ENCODE measurements around the gene TTC12. TPM values are rescaled to one million over a fixed set of nuclear protein-coding genes. Genes with fewer than 3 reads are reported as not detected.

TTC12 gene
- polyA plus RNA-seq, 3 donors, result 36.9 to 53.5 (median 44.1) TPM

DNA sequence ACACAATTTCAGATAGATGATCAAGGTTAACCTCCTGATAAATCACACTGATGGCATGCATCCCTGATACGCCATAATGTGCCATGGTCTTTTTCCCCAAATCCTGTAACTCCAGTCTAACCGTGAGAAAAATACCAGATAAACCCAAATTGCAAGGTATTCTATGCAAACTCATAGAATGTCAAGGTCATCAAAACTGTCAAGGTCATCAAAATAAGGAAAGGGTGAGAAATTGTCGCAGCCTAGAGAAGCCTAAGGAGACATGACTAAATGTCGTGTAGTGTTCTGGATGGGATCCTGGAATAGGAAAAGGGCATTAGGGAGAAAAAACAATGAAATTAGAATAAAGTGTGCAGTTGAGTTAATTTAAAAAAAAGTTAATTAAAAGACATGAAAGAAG, 4.7 kb downstream of the TTC12 start:
- DNase-seq (ENCODE audit: low read depth in 3 of 3, low spot score in 2 of 3), result no peak

DNA sequence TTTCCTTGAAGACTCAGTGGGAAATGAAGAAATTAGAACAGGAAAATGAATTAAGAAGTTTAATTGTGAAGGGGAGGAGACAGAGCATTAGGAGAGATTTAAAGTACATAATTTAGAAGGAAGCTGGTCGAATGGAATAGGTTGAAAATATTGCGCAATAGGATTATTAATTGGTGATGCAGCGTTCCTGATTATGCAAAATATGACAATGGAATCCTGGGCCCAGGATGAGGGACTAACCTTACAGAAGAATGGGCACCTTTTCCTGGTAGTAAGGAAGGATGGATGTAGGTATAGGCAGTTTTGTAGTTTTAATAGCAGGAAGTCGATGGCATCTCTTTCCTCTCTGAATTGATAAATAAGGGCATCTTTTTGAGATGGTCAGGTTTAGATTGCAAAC, 7.8 kb downstream of the TTC12 start:
- DNase-seq (ENCODE audit: low read depth in 3 of 3, low spot score in 2 of 3), result no peak

DNA sequence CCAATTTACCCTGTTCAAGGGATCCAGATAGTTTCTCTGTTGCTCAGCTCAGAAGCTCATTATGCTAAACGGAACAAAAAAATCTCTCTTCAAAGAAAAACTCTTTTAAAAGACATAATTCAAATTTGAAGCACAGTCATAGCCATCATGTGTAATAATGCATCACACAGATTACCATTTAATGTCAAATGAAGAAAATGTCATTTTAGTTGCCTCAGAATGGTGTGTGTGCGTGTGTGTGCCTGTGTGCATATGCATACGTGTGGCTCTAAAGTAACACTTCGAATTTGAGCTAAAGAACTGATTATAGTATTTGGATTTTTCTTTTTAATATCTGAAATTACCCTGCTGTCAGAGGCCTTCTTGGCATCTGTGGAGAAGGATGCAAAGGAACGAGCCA, 9.9 kb downstream of the TTC12 start:
- DNase-seq (ENCODE audit: low read depth in 3 of 3, low spot score in 2 of 3), result no peak

DNA sequence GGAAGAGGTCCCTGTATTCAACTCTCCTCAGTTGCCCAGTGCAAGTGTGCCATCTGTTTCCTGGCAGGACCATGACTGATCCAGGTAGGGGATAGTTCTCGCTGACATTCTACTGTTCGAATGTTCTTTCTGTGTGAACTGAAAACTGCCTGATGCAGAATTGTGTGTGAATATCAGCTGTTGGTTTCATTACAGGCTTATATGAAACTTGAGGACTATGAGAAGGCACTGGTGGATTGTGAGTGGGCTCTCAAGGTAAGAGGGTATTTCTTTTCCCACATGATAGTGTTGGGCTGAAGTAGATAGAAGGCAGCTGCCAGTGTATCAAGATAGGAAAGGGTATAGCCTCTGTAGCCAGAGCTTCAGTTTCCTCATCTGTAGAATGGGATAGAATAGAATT, 15.3 kb downstream of the TTC12 start:
- DNase-seq (ENCODE audit: low read depth in 3 of 3, low spot score in 2 of 3), result no peak

DNA sequence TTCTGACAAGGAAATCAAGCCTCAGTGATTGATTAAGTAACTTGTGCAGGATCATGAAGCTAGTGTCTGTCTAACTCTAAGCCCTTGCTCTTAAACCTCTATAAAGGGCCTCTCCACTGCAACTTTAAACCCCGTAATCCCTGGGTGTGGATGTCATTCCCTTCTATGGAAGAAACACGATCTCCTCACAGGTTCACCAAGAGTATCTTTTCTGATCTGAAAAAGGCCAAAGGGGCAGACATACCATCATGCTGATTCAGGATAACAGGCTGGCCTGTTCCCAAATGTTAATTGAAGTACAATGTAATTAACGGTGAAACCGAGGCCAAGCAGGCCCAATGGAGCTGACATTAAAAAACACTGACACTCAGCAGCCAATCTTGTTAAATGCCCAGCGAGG, 17.1 kb downstream of the TTC12 start:
- DNase-seq (ENCODE audit: low read depth in 3 of 3, low spot score in 2 of 3), result no peak

- DNase-seq (ENCODE audit: low read depth in 3 of 3, low spot score in 2 of 3), result no peak
Measured at GRCh38 chr11:113332023-113332422, 17.6 kb downstream of the TTC12 start.

DNA sequence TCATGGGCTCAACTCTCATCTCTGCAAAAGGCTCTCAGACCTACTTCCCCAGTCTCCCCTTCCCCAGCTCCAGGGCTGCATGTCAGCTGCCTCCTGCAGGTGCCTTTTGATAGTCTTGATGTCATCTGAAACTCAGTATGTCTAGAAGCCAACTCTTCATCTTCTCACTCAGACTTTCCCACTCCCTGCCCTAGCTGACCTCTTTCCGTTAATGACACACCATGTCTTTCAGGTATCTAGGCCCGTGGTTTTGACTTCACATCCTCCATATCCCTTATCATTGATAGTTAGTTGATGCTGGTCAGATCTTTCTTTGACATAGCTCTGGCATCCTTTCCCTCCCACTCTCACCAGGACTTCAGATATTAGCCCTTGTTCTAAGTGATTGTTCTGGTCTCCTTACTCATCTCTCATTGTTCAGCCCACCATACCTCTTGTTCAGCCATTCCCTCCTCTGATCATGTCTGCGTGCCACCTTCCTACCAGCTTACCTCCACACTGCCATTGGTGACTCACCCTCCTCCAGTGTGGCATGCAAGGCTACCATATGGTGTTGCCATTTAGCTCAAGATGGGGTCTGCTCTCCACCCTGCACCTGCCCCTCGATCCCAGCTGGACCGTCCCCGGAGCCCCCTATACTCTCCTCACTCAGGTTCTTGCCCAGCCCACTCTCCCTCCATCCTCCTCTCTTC, 18.4 kb downstream of the TTC12 start:
- no peak for DNase-seq (ENCODE audit: low read depth in 3 of 3, low spot score in 2 of 3)

- no peak for DNase-seq (ENCODE audit: low read depth in 3 of 3, low spot score in 2 of 3)
Measured at GRCh38 chr11:113334183-113334582, 19.8 kb downstream of the TTC12 start.

DNA sequence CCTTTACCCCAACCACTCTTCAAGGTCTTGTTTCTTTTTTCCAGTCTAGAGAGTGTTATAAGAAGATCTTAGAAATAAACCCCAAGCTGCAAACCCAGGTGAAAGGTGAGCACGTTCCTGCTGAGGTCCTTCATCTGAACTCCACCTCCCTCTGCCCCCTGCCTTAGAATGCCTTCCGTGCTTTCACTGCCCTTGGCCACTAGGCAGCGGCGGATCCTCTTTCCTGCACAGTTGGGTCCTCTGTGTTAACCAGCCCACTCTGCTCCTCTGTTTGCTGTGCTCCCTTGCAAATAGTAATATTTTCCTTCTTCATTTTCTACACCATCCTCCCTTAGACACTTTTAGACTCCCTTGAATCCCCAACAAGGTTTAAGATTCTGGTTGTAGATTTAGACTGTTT, 24.3 kb downstream of the TTC12 start:
- no peak for DNase-seq (ENCODE audit: low read depth in 3 of 3, low spot score in 2 of 3)

DNA sequence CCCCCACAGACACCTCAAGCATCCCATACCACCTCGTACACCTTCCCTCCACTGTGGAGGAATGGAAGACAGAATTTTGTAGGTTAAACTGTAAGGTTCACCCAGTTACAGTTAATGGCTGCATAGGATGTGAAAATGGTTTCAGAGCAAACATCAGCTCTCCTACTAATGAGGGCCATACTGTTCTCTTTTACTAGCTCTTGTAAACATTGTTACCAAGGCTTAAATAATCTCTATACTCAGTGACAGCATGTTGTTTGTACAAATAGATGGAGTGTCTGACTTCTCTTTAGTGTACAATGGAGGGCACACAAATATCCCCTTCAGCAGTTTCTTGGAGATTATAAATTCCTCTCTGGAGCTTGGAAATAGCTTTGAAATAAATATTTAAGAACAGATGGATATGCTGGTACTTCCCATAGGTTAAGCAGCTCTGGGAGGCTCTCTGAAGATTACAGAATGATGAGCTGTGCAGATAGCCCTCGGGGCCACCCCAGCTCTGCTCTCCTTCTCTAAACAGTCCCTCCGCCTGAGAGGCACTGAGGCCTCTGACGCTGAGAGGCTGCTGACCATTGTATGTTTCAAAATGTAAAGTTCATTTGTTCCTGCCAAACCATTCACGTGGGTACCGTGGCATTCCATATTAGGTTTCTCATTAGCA, 25.7 kb downstream of the TTC12 start:
- DNase-seq (ENCODE audit: low read depth in 3 of 3, low spot score in 2 of 3), result no peak

DNA sequence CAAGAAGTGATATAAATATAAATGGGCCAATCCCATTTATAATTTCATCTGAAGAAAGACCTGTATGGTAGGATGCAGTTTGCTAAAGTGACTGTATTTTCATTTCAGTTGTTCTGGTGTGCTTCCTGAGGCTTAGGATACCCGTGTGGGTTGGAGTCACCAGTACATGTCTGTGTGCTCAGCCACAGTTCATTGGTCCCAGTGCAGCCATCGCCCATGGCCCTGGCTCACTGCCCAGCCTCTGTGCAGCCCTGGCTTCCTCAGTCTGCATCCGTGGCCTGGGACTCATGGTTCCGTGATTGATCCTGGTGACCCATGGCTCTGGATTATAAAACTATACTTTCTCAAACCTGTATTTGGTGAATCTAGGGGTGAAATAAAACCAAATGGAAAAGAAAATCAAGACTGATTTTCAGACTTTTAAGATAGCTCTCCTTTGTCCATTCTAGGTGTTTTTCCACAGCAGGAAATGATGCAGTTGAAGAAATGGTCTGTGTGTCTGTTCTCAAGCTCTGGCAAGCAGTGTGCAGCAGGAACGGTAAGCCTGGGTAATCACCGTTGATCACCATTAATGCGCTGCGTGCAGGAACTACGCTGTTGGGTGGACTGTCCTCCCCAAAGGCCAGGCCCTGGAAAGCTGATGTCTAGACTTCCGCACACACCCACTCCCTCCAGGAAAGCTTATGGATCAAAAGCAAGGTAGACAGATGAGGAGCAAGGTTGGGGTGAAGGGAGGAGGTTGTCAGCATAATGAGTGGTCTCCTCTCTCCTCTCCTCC, 27.2 kb downstream of the TTC12 start:
- DNase-seq (ENCODE audit: low read depth in 3 of 3, low spot score in 2 of 3), result no peak

DNA sequence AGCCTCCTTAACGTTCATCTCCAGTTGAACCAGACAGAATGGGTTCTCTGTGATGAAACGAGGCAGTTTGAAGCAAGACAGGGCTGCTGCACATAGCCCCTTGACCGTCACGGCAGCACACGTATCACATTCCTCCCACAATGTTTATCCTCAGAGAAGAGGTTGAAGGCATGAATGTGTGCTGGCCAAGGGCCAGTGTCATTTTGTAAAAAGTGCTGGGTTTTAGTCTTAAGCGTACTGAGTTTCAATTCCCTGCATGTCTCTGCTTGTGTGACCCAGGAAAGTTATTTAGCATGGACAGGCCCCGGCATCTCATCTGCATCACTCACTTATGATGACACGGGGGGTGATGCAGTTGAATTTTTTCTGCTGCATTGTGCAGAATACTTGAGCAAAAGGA, 31.6 kb downstream of the TTC12 start:
- DNase-seq (ENCODE audit: low read depth in 3 of 3, low spot score in 2 of 3), result peak in 1 of 3 donors; percentile 7

- DNase-seq (ENCODE audit: low read depth in 3 of 3, low spot score in 2 of 3), result no peak
Measured at GRCh38 chr11:113349528-113349927, 35.1 kb downstream of the TTC12 start.

DNA sequence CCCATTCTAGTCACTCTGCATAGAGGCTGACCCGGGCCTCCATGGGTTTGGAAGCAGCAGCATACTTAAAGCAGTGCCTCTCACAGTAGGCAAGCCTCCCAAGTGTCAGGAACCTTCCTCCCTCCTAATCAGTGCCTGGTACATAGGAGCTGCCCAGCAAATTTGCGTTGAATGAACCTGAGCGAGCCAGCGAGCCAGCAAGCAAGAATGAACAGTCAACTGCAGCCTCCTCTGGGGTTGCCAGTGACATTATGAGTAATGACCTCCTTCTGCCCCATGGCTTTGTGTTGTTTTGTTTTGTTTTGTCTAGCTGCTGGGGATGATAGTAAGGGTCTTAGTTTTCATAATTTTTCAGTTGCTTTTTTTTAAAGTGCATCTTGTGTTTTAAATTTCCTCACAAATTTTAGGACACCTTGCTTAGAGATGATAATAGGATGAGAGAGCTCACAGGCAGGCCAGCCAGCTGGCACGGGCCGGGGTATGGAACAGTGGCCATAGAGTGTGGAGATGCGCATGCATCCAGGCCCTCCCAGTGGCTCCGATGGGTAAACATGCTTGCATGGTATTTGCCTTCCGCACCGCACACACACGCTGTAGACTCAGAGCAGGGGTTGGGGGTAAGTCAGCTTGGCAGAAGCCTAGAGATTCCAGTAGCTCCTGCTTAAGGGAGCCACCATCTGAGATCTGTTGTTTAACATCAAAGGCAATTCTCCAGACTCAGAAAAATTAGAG, 36.1 kb downstream of the TTC12 start:
- no peak for DNase-seq (ENCODE audit: low read depth in 3 of 3, low spot score in 2 of 3)

DNA sequence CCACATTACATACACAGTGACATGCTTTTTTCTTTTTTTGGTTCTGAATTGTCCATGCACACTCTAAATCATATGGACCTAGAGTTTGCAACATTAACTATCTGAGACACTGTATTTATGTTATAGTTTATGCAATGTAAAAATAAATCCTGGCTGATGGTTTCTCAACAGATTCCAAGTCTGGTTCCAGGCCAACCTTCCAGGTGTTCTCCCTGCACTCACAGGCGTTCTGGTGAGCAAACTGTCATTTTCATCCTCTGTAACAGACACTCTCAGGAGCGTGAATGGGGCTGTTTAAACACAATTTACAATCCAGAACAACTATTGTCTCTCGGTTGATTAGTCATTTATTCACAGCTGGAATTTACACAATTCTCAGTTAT, 36.7 kb downstream of the TTC12 start:
- no peak for DNase-seq (ENCODE audit: low read depth in 3 of 3, low spot score in 2 of 3)

DNA sequence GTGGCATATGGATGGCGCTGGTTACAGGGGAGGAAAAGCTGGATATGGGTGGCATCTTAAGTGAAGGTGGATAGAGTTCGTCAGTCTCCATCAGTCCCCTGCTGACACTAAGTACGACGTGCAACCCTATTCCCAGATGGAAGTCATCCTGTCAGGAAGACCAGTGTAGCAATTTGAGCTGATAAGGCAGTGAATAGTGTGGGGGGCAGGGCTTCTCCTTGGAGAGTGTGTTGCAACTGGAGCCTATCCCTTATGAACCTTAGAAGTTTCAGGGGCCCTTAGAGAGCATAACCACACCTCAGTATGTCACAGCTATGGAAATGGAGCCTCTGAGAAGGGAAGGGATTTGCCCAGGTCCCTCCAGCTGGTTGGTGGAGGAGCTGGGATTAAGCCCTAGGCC, 37.1 kb downstream of the TTC12 start:
- DNase-seq (ENCODE audit: low read depth in 3 of 3, low spot score in 2 of 3), result no peak

DNA sequence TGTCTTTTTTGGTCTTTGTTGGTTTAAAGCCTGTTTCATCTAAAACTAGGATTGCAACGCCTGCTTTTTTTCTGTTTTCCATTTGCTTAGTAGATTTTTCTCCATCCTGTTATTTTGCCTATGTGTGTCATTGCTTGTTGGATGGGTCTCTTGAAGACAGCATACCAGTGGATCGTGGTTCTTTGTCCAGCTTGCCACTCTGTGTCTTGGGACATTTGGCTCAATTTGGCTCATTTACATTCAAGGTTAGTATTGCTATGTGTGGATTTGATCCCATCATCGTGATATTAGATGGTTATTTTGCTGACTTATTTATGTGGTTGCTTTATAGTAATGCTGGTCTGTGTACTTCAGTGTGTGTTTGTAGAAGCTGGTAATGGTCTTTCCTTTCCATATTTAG, 41.8 kb downstream of the TTC12 start:
- DNase-seq (ENCODE audit: low read depth in 3 of 3, low spot score in 2 of 3), result no peak

GRCh38 chr11:113363406-113363805, 49.0 kb downstream of the TTC12 start:
- no peak for DNase-seq (ENCODE audit: low read depth in 3 of 3, low spot score in 2 of 3)

DNA sequence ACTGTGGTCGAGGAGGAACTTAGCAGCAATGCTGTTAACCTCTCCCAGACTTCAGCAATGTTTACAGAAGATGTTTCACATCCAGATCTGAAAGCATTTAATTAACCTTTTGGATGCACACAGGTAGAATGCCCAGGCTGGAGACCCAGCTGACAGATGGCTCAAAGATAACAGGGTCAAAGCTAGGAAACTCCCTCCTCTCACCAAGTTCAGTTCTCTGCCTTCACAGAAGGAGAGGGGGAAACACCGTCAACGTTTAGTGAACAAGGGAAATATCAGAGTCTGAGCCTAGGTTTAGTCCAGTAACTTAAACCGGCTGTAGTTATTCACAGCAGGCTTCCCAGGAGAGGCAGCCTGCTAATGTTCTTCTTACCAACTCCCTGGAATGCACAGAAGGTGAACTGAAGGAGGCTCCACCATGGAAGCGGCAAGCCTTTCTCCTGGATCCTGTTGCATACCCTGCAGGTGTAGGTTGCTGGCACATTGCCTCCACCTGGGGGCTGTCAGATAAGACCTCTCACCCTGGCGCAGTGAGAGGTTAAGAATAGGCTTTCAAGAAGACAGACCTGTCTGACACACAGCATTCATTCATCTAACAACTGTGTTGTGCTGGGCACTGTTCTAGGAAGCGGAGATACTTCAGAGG, 49.7 kb downstream of the TTC12 start:
- DNase-seq (ENCODE audit: low read depth in 3 of 3, low spot score in 2 of 3), result no peak

GRCh38 chr11:113365895-113366294, 51.5 kb downstream of the TTC12 start:
- DNase-seq (ENCODE audit: low read depth in 3 of 3, low spot score in 2 of 3), result no peak

- no peak for DNase-seq (ENCODE audit: low read depth in 3 of 3, low spot score in 2 of 3)
Measured at GRCh38 chr11:113369411-113369810, 55.0 kb downstream of the TTC12 start.
